HepG2 (cell line): Measurements from ENCODE around the gene FRMD4A. TPM values are rescaled to one million over a fixed set of nuclear protein-coding genes. Genes with fewer than 3 reads are reported as not detected.

ENCODE experiments used
- ATAC-seq: fragments of 200-7000 bp; cut with Tn5 transposase; 3 replicates; pipeline ENCODE4 v1.9.1; 2020; ENCODE audit warnings: mild to moderate bottlenecking, moderate library complexity
- BruUV-seq: library from RNA; stranded (reverse); fragments of 400-500 nt; replicated peaks from 2 replicates; lab custom pipeline; 2021; lab: Mats Ljungman, UMichigan
- CTCF ChIA-PET: fragments of 300-600 bp; formaldehyde crosslinking; extraction: SDS; loops from one replicate; lab custom pipeline; 2021; ENCODE audit warnings: low total read pairs, inconsistent platforms, low intra/inter-chr PET ratio; lab: Yijun Ruan, JAX
- POLR2A ChIA-PET: fragments of 350-600 bp; sonication (Branson Sonifier 250); formaldehyde crosslinking; loops from one replicate; lab custom pipeline; 2020; ENCODE audit warnings: antibody characterized with exemption, inconsistent platforms; lab: Yijun Ruan, JAX
- DNase-seq: peaks from one replicate; pipeline ENCODE4 v3.0.0-alpha.2; 2015; ENCODE audit warnings: low spot score
- FAIRE-seq: peaks from 3 replicates; lab custom pipeline; 2011; peaks lifted over from hg19 to GRCh38; lab: Jason Lieb, UNC
- H2AFZ ChIP-seq: one replicate; pipeline ENCODE4 v1.6.1; 2011; ENCODE audit warnings: low read length, inconsistent platforms
- H3K27ac ChIP-seq: fragments of 300-600 bp; 3 replicates; pipeline ENCODE4 v1.8.0; 2011; ENCODE audit warnings: mixed run types, mild to moderate bottlenecking, mixed read lengths, low read length, inconsistent platforms; ENCODE audit not compliant: insufficient read depth; ENCODE audit errors: extremely low read length
- H3K27me3 ChIP-seq, 2 experiments: fragments of 200-600 bp in 1 of 2; 2 replicates in 1 of 2; 3 replicates in 1 of 2; pipeline versions ENCODE4 v1.6.0 to v1.8.0; 2011; ENCODE audit warnings: low read length in 2 of 2, mild to moderate bottlenecking in 2 of 2, moderate library complexity in 2 of 2, inconsistent platforms in 1 of 2; ENCODE audit not compliant: insufficient read depth in 2 of 2, control insufficient read depth in 1 of 2
- H3K36me3 ChIP-seq, 2 experiments: fragments of 200-600 bp in 1 of 2; replicated peaks in 1 of 2; 2 replicates in 1 of 2; 3 replicates in 1 of 2; pipeline versions ENCODE4 v1.5.1 to v1.8.0; 2011; ENCODE audit warnings: low read length in 2 of 2, inconsistent platforms in 1 of 2; ENCODE audit not compliant: insufficient read depth in 2 of 2, control insufficient read depth in 1 of 2
- H3K4me1 ChIP-seq: 2 replicates; pipeline ENCODE4 v1.5.1; 2012; ENCODE audit warnings: low read length, inconsistent platforms; ENCODE audit not compliant: insufficient read depth
- H3K4me2 ChIP-seq: 2 replicates; pipeline ENCODE4 v1.6.0; 2011; ENCODE audit warnings: low read depth, low read length, inconsistent platforms
- H3K4me3 ChIP-seq, 3 experiments: fragments of 200-600 bp in 1 of 3; sonication (generic), shearing (Covaris generic) in 1 of 3; replicated peaks in 1 of 3; 2 replicates each; pipeline ENCODE4 v1.5.1; 2011 to 2016; ENCODE audit warnings: low read length in 3 of 3, inconsistent platforms in 2 of 3, low read depth in 2 of 3, mild to moderate bottlenecking in 2 of 3, control low read depth in 1 of 3, mixed read lengths in 1 of 3; ENCODE audit not compliant: insufficient read depth in 1 of 3
- H3K79me2 ChIP-seq: one replicate; pipeline ENCODE4 v1.6.1; 2011; ENCODE audit warnings: low read length, inconsistent platforms; ENCODE audit not compliant: insufficient read depth
- H3K9ac ChIP-seq: 2 replicates; pipeline ENCODE4 v1.6.0; 2011; ENCODE audit warnings: mild to moderate bottlenecking, low read depth, low read length, inconsistent platforms; ENCODE audit not compliant: insufficient read depth
- H3K9me3 ChIP-seq: 2 replicates; pipeline ENCODE4 v1.5.1; 2012; ENCODE audit warnings: mild to moderate bottlenecking, low read length
- H4K20me1 ChIP-seq: 2 replicates; pipeline ENCODE4 v1.6.0; 2011; ENCODE audit warnings: inconsistent platforms, mild to moderate bottlenecking, low read length, moderate library complexity; ENCODE audit not compliant: insufficient read depth
- FOXM1 ChIP-seq: sonication (generic); formaldehyde crosslinking; IDR thresholded peaks from 2 replicates; pipeline ENCODE4 v1.5.0; 2020; ENCODE audit warnings: missing genetic modification reagents
- JUN ChIP-seq: sonication (generic); formaldehyde crosslinking; IDR thresholded peaks from 2 replicates; pipeline ENCODE4 v1.4.0; 2020; ENCODE audit warnings: mild to moderate bottlenecking, missing genetic modification reagents
- KAT8 ChIP-seq: IDR thresholded peaks from 2 replicates; pipeline ENCODE4 v1.6.1; 2016; ENCODE audit warnings: missing genetic modification reagents, missing compliant biosample characterization
- MXD4 ChIP-seq: IDR thresholded peaks from 2 replicates; pipeline ENCODE4 v1.6.1; 2016; ENCODE audit warnings: mild to moderate bottlenecking, missing biosample characterization, missing genetic modification reagents
- ONECUT2 ChIP-seq: sonication (generic); formaldehyde crosslinking; IDR thresholded peaks from 2 replicates; pipeline ENCODE4 v1.4.0; 2020; ENCODE audit warnings: missing genetic modification reagents
- TARDBP ChIP-seq: sonication (generic); formaldehyde crosslinking; IDR thresholded peaks from 2 replicates; pipeline ENCODE4 v1.8.0; 2022; ENCODE audit warnings: mild to moderate bottlenecking, missing genetic modification reagents
- ZNF510 ChIP-seq: sonication (generic); formaldehyde crosslinking; IDR thresholded peaks from 2 replicates; pipeline ENCODE4 v1.4.0; 2020; ENCODE audit warnings: low read depth, mild to moderate bottlenecking, missing genetic modification reagents
- WGBS: methylation state at CpG from one replicate; pipeline ENCODE4 v1.1.6; 2017; ENCODE audit warnings: low lambda C conversion rate; 5-methylcytosine and 5-hydroxymethylcytosine counted together
- in situ Hi-C: cut with HindIII; loops from 2 replicates; pipeline ENCODE4 v1.10.0; 2017; ENCODE audit warnings: low pct_unique_long_range_greater_than_20kb; ENCODE audit not compliant: extremely low pct_ligation_motif_present
- intact Hi-C: fragments of 100-400 bp; cut with micrococcal nuclease; formaldehyde crosslinking; loops from one replicate; pipeline ENCODE4 v1.10.0; 2022; ENCODE audit not compliant: unreplicated experiment
- polyA plus RNA-seq, 8 experiments: library from polyadenylated mRNA; depleted of rRNA in 3 of 8; stranded (reverse) in 7 of 8; unstranded in 1 of 8; fragments of >200 nt; fragmentation: Illumina TruSeq in 4 of 8; extraction: Trizol in 4 of 8; gene quantifications; 2 replicates each; pipeline versions ENCODE4 v1.2.1 to v1.2.3, GENCODE V29; 2011 to 2016; ENCODE audit warnings: low read depth in 4 of 8, missing spikeins in 1 of 8, mixed read lengths in 1 of 8; ENCODE audit not compliant: insufficient read depth in 1 of 8
- total RNA-seq, 5 experiments: library from RNA; depleted of rRNA; stranded (reverse); fragments of >200 nt; fragmentation: Illumina TruSeq; extraction: Trizol; gene quantifications; 2 replicates each; pipeline ENCODE4 v1.2.3, GENCODE V29; 2016; ENCODE audit warnings: low read depth in 1 of 5
- TF ChIP-seq, protein P1 (sequence below): sonication (generic); formaldehyde crosslinking; IDR thresholded peaks from 2 replicates; pipeline ENCODE4 v1.5.1; 2020; ENCODE audit warnings: mild to moderate bottlenecking, moderate library complexity, missing genetic modification reagents
- TF ChIP-seq, protein P2 (sequence below): sonication (generic); formaldehyde crosslinking; IDR thresholded peaks from 2 replicates; pipeline ENCODE4 v1.4.0; 2020; ENCODE audit warnings: missing genetic modification reagents
- TF ChIP-seq, protein P3 (sequence below): sonication (generic); formaldehyde crosslinking; IDR thresholded peaks from 2 replicates; pipeline ENCODE4 v1.5.0; 2020; ENCODE audit warnings: mild to moderate bottlenecking, missing genetic modification reagents, borderline replicate concordance

FRMD4A gene
- total and polyA plus RNA-seq, 2 of the 13 experiments (the other 11 are each of a cell fraction or from before 2014, with no cell fraction given) = 0.09 to 0.26 TPM

GRCh38 chr10:14072541-14072940 lies 258.2 kb downstream of the FRMD4A start (continued):
- TF ChIP-seq, protein P1, sequence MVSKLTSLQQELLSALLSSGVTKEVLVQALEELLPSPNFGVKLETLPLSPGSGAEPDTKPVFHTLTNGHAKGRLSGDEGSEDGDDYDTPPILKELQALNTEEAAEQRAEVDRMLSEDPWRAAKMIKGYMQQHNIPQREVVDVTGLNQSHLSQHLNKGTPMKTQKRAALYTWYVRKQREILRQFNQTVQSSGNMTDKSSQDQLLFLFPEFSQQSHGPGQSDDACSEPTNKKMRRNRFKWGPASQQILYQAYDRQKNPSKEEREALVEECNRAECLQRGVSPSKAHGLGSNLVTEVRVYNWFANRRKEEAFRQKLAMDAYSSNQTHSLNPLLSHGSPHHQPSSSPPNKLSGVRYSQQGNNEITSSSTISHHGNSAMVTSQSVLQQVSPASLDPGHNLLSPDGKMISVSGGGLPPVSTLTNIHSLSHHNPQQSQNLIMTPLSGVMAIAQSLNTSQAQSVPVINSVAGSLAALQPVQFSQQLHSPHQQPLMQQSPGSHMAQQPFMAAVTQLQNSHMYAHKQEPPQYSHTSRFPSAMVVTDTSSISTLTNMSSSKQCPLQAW (CRISPR knock-in tag) = no peak
- TF ChIP-seq ONECUT2 (CRISPR knock-in tag) = no peak
- TF ChIP-seq, protein P2, sequence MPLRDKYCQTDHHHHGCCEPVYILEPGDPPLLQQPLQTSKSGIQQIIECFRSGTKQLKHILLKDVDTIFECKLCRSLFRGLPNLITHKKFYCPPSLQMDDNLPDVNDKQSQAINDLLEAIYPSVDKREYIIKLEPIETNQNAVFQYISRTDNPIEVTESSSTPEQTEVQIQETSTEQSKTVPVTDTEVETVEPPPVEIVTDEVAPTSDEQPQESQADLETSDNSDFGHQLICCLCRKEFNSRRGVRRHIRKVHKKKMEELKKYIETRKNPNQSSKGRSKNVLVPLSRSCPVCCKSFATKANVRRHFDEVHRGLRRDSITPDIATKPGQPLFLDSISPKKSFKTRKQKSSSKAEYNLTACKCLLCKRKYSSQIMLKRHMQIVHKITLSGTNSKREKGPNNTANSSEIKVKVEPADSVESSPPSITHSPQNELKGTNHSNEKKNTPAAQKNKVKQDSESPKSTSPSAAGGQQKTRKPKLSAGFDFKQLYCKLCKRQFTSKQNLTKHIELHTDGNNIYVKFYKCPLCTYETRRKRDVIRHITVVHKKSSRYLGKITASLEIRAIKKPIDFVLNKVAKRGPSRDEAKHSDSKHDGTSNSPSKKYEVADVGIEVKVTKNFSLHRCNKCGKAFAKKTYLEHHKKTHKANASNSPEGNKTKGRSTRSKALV = no peak

DNA sequence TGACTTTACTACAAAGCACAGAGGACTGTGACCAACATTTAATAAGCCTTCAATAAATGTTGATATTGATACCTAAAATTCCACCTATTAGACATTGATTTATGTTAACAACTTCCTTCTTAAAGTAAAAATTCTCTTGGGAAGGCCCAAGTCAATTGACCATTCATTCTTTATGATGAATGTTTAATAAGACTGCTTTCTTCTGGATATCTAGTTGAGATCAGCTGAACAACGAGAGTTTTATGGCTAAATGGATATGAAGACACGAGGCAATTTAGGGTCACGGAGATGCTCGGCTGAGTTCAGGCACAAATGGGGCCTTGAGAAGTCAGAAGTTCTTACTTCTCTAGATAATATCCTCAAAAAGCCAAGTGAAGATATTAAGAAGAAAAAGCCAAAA lies 258.8 kb downstream of the FRMD4A start:
- Histone ChIP-seq H3K27ac (no peak overlapping the region), H3K27me3 (no peaks in the 10 kb centered on the region; a peak in 1 of 5 replicates), H3K79me2 (no peaks in the 10 kb centered on the region), H3K4me2 (no peak overlapping the region), H3K36me3 (no peaks in the 10 kb centered on the region), H3K4me3 (no peak overlapping the region), H2AFZ (no peak overlapping the region), H3K4me1 (no peaks in the 10 kb centered on the region), H3K9ac (no peak overlapping the region), H4K20me1 (no peaks in the 10 kb centered on the region), H3K9me3 (no peaks in the 10 kb centered on the region)
- no peak for FAIRE-seq
- TF ChIP-seq FOXM1 (CRISPR knock-in tag) (no peak), JUN (CRISPR knock-in tag) (no peak), TARDBP (CRISPR knock-in tag) (no peak), ZNF510 (CRISPR knock-in tag) (no peak), KAT8 (CRISPR knock-in tag) (no peak), MXD4 (CRISPR knock-in tag) (no peak)
- TF ChIP-seq, protein P3, sequence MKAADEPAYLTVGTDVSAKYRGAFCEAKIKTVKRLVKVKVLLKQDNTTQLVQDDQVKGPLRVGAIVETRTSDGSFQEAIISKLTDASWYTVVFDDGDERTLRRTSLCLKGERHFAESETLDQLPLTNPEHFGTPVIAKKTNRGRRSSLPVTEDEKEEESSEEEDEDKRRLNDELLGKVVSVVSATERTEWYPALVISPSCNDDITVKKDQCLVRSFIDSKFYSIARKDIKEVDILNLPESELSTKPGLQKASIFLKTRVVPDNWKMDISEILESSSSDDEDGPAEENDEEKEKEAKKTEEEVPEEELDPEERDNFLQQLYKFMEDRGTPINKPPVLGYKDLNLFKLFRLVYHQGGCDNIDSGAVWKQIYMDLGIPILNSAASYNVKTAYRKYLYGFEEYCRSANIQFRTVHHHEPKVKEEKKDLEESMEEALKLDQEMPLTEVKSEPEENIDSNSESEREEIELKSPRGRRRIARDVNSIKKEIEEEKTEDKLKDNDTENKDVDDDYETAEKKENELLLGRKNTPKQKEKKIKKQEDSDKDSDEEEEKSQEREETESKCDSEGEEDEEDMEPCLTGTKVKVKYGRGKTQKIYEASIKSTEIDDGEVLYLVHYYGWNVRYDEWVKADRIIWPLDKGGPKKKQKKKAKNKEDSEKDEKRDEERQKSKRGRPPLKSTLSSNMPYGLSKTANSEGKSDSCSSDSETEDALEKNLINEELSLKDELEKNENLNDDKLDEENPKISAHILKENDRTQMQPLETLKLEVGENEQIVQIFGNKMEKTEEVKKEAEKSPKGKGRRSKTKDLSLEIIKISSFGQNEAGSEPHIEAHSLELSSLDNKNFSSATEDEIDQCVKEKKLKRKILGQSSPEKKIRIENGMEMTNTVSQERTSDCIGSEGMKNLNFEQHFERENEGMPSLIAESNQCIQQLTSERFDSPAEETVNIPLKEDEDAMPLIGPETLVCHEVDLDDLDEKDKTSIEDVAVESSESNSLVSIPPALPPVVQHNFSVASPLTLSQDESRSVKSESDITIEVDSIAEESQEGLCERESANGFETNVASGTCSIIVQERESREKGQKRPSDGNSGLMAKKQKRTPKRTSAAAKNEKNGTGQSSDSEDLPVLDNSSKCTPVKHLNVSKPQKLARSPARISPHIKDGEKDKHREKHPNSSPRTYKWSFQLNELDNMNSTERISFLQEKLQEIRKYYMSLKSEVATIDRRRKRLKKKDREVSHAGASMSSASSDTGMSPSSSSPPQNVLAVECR = no peak
- CTCF ChIA-PET = no interaction called here
- intact Hi-C loops (no loop called here), in situ Hi-C loops (no loop called here)
- no peak for ATAC-seq
- WGBS = 4% methylated on average over 4 of the region's 4 CpGs
- POLR2A ChIA-PET = no interaction called here
- no peak for DNase-seq
- no TSS peak for BruUV-seq
